Colonic mucosa (tissue), 4 donors: ENCODE measurements around the gene PROX1. TPM values are rescaled to one million over a fixed set of nuclear protein-coding genes. Genes with fewer than 3 reads are reported as not detected.

Experiments used
- DNase-seq: peaks from one replicate; pipeline ENCODE4 v3.0.0-alpha.2; 2020
- H3K27ac ChIP-seq: fragments of 200-600 bp; one replicate; pipeline ENCODE4 v1.8.0; 2021
- H3K27me3 ChIP-seq: fragments of 200-600 bp; one replicate; pipeline ENCODE4 v1.8.0; 2021
- H3K36me3 ChIP-seq: fragments of 200-600 bp; one replicate; pipeline ENCODE4 v1.8.0; 2021
- H3K4me1 ChIP-seq: fragments of 200-600 bp; one replicate; pipeline ENCODE4 v1.8.0; 2021; ENCODE audit warnings: mild to moderate bottlenecking
- H3K4me3 ChIP-seq: fragments of 200-600 bp; one replicate; pipeline ENCODE4 v1.8.0; 2021
- H3K9ac ChIP-seq, 2 donors: one replicate each; pipeline ENCODE4 v1.7.0; 2013; ENCODE audit warnings: control low read depth in 2 of 2, low read depth in 2 of 2, low read length in 2 of 2
- H3K9me3 ChIP-seq: fragments of 200-600 bp; one replicate; pipeline ENCODE4 v1.8.0; 2021
- CTCF ChIP-seq: fragments of 200-600 bp; IDR thresholded peaks from one replicate; pipeline ENCODE4 v1.8.0; 2022; ENCODE audit warnings: antibody characterized with exemption, mild to moderate bottlenecking
- intact Hi-C: fragments of 100-400 bp; cut with DNase I; formaldehyde crosslinking; loops from one replicate; pipeline ENCODE4 v1.14.1; 2022
- total RNA-seq, 2 donors: library from RNA; stranded (reverse); fragmentation: NEBNext Ultra II Directional in 1 of 2; extraction: Animal tissue kit (Norgen Biotek cat#: 25700) in 1 of 2; gene quantifications; one replicate each; pipeline ENCODE4 v1.2.1, GENCODE V29; 2021
- donor health status: healthy.
- donor health status: DM: no; HTN: no; CAD: no.
- donor health status: DM: no; HTN: no; CAD: no.

Gene PROX1
- total RNA-seq, 2 donors from 2014 or later: 11.6 to 14.7 TPM

DNA sequence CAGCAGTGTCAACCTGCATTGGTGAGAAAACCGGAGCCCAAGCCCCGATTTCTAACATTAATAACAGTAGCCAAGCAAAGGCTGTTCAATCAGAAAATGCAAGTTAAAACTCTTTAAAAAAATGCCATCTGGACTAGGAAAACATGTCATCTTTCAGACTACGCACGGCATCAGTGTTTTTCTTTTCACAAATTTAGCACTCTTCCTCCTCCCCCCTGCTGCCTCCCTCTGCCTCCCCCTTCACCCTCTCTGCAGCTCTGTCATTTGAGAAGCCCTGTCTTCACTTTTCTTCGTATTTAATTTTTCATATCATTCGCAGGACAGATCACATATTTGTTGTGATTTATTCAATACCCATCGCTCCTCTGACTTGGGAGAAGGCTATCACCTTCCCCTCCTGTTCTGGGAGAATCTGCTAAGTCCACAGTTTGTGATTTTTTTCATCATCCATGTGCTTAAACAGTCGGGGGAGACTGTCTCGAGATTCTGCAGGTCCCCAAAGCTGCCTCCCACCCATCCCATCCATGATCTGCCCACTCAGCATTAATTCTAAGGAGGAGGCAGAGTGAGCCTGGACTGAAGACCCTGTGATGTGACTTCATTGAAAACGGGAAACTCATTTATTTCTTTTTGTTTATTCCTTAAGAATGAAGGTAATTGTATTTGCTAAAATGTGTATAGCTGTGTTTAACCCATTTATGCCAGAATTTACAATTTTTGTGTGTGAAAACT, 84.8 kb downstream of the PROX1 start:
- DNase-seq: no peak
- H3K9ac ChIP-seq: no peak overlapping the region
- H3K36me3 ChIP-seq: no peaks in the 10 kb centered on the region
- no peaks in the 10 kb centered on the region for H3K9me3 ChIP-seq
- no peak overlapping the region for H3K27ac ChIP-seq
- H3K4me3 ChIP-seq: no peak overlapping the region
- no peaks in the 10 kb centered on the region for H3K27me3 ChIP-seq
- no peak for TF ChIP-seq CTCF
- H3K4me1 ChIP-seq: no peaks in the 10 kb centered on the region
- intact Hi-C loops: no loop called here

GRCh38 chr1:214074477-214074876, 86.7 kb downstream of the PROX1 start:
- no peaks in the 10 kb centered on the region for H3K36me3 ChIP-seq
- intact Hi-C loops: no loop called here
- no peaks in the 10 kb centered on the region for H3K9me3 ChIP-seq
- no peak overlapping the region for H3K4me3 ChIP-seq
- H3K27me3 ChIP-seq: no peaks in the 10 kb centered on the region
- no peak overlapping the region for H3K27ac ChIP-seq
- no peak overlapping the region for H3K9ac ChIP-seq
- no peaks in the 10 kb centered on the region for H3K4me1 ChIP-seq
- DNase-seq: no peak
- TF ChIP-seq CTCF: no peak

DNA sequence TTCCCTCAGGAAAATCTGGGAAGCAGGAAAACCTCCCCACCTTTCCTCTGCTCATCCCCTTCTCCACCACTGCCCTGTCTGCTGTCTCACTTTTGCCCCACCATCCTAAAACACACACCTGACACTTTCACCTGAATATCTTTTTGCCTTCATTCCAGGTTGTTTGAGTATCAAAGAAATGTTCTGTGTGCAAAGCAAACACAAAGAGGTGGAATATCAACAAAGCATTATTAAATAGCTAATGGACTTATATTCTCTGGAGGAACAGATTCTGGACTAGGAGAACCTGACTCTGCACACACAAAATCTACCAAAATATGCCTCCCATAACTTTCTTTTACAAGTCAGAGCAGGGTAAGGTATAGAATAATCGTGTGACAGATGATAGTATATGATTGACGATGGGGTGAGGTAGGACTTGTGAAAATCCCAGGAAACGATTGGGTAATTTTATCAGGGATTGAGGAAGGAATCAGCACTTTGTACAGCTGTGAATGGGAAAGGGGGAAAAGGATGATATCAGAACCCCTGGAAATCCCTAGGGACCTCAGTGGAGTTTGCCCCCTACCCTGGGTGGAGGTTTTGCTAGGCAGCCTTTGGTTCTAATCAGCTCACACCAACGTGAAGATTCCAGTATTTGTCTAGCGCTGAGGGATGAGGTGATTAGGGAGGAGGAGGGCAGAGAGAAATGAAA, 87.7 kb downstream of the PROX1 start:
- H3K4me1 ChIP-seq: no peaks in the 10 kb centered on the region
- H3K27me3 ChIP-seq: no peaks in the 10 kb centered on the region
- no peak overlapping the region for H3K27ac ChIP-seq
- no peak for TF ChIP-seq CTCF
- H3K9ac ChIP-seq: no peak overlapping the region
- DNase-seq: no peak
- H3K9me3 ChIP-seq: no peaks in the 10 kb centered on the region
- H3K36me3 ChIP-seq: no peaks in the 10 kb centered on the region
- H3K4me3 ChIP-seq: no peak overlapping the region
- intact Hi-C loops: no loop called here

DNA sequence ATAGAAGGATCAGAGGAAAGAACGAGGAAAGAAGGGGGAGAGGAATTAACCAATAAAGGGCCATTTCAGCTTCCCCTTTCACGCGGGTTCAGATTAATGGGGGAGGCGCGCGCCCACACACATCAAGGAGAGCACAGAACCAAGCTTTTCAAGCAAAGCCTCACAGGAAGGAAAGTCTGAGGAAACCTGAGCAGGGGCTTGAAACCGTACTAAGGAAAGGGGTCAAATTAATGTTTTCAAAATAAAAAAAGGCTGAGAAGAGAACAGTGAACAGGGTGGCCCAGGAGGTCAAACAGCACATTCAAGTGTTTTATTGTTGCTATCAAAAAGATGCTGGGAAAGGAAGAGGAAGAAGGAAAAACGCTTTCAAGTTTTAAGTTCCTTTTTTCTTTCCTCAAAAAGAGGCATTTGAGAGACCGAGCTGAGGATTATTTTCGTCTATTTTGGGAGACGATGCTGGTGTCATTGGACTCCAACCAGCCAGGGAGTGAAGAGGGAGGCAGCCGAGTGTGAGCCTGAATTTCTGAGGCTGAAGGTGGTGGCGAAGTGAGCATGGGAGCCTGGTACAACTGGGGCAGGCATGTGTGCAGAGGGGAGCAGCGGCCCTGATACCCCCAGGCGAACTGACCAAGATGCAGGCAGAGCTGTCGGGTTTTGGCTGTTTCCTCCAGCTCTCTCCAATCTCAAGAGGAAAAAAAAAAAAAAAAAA, 88.4 kb downstream of the PROX1 start:
- H3K27me3 ChIP-seq: no peaks in the 10 kb centered on the region
- intact Hi-C loops: no loop called here
- no peak overlapping the region for H3K4me3 ChIP-seq
- no peak for DNase-seq
- no peak overlapping the region for H3K27ac ChIP-seq
- H3K36me3 ChIP-seq: no peaks in the 10 kb centered on the region
- H3K9me3 ChIP-seq: no peaks in the 10 kb centered on the region
- H3K4me1 ChIP-seq: no peaks in the 10 kb centered on the region
- no peak overlapping the region for H3K9ac ChIP-seq
- TF ChIP-seq CTCF: no peak

- DNase-seq: no peak
- Histone ChIP-seq H3K4me3 (no peak overlapping the region), H3K27me3 (no peaks in the 10 kb centered on the region), H3K9me3 (no peaks in the 10 kb centered on the region), H3K4me1 (no peaks in the 10 kb centered on the region), H3K9ac (no peak overlapping the region), H3K27ac (no peak overlapping the region), H3K36me3 (no peaks in the 10 kb centered on the region)
- TF ChIP-seq CTCF: no peak
- intact Hi-C loops: no loop called here
These were observed 88.9 kb downstream of the PROX1 start for GRCh38 chr1:214076708-214077065.
